PFSK-1 (cell line): ENCODE data around the gene POC5. TPM values are rescaled to one million over a fixed set of nuclear protein-coding genes. Genes with fewer than 3 reads are reported as not detected.
A peak's percentile ranks its signal among the peaks of the same experiment; 100 is the strongest.

ENCODE experiments used
- FOXP2 ChIP-seq: optimal IDR thresholded peaks from 2 replicates; pipeline ENCODE3; 2011; ENCODE audit warnings: borderline replicate concordance, control low read depth, inconsistent platforms; ENCODE audit not compliant: insufficient read depth; ENCODE audit errors: extremely low read length, extremely low read depth
- POLR2AphosphoS5 ChIP-seq: IDR thresholded peaks from 2 replicates; pipeline ENCODE4 v1.6.1; 2012; ENCODE audit warnings: low read depth, mild to moderate bottlenecking, control low read depth, low read length, moderate library complexity
- SIN3A ChIP-seq: IDR thresholded peaks from 2 replicates; pipeline ENCODE4 v1.6.1; 2012; ENCODE audit warnings: mild to moderate bottlenecking, low read length, moderate library complexity, borderline replicate concordance; ENCODE audit not compliant: insufficient read depth
- TAF1 ChIP-seq: IDR thresholded peaks from 2 replicates; pipeline ENCODE4 v1.6.1; 2012; ENCODE audit warnings: low read length, control low read depth, borderline replicate concordance; ENCODE audit not compliant: insufficient read depth
- polyA plus RNA-seq: library from polyadenylated mRNA; unstranded; fragments of >200 nt; gene quantifications from one replicate; pipeline ENCODE4 v1.2.1, GENCODE V29; 2012; ENCODE audit warnings: low read depth, missing spikeins; ENCODE audit not compliant: insufficient read length
- TF ChIP-seq, protein P1 (sequence below), 2 experiments: IDR thresholded peaks; 2 replicates each; pipeline versions ENCODE4 v1.6.1 to v1.8.0; 2011 to 2012; ENCODE audit warnings: low read depth in 2 of 2, low read length in 2 of 2, control low read depth in 1 of 2, inconsistent platforms in 1 of 2, mild to moderate bottlenecking in 1 of 2, moderate library complexity in 1 of 2; ENCODE audit not compliant: insufficient read depth in 1 of 2

POC5 gene, protein sequence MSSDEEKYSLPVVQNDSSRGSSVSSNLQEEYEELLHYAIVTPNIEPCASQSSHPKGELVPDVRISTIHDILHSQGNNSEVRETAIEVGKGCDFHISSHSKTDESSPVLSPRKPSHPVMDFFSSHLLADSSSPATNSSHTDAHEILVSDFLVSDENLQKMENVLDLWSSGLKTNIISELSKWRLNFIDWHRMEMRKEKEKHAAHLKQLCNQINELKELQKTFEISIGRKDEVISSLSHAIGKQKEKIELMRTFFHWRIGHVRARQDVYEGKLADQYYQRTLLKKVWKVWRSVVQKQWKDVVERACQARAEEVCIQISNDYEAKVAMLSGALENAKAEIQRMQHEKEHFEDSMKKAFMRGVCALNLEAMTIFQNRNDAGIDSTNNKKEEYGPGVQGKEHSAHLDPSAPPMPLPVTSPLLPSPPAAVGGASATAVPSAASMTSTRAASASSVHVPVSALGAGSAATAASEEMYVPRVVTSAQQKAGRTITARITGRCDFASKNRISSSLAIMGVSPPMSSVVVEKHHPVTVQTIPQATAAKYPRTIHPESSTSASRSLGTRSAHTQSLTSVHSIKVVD
- 20.4 TPM for polyA plus RNA-seq

DNA sequence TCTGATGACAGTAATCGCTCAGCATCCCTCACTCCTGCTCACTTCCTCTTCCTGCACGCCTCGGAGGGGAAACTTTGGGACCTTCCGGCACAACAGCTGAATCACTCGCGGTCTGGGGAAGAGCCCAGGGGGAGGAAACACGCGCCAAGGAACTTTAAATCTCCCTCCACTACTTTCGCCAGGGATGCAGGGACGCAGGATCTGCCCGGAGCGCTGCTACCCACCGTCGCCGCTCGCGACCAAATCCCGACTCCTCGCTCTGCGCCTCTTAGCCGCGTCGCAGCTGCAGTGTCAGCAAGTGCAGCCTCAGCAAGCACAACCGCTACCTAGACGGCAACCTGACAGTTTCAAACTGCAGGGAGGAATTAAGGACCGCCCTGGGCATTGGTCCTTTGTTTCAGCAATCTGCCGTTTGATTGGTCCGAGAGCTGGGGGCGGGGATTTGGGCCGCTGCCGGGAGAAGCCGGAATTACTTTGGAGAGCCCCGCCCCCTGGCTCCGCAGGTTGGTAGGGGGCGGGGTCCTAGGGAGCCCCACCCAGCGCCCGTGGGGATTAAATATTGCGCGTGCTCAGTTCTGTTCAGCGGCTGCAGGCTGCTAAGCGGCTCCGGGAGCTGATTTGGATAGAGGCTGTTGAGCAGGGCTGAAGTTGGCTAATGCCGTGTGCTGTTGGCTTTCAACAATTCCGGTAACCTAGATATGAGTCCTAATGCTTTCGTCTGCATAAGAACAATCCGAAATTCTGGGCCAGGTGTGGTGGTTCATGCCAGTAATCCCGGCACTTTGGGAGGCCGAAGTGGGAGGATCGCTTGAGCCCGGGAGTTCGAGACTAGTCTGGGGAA, at the start of gene POC5:
POC5 (minus strand) TSS at position 356 of the 841 bp plus-strand sequence. CDS start 4,500 bp downstream, outside the sequence.
- TF ChIP-seq TAF1 (peak; percentile 76; the same call in 1 of the 2 replicates), SIN3A (peak; percentile 85; the same call in 1 of the 2 replicates), FOXP2 (peak; percentile 64), POLR2AphosphoS5 (peak; percentile 96)
- TF ChIP-seq, protein P1, sequence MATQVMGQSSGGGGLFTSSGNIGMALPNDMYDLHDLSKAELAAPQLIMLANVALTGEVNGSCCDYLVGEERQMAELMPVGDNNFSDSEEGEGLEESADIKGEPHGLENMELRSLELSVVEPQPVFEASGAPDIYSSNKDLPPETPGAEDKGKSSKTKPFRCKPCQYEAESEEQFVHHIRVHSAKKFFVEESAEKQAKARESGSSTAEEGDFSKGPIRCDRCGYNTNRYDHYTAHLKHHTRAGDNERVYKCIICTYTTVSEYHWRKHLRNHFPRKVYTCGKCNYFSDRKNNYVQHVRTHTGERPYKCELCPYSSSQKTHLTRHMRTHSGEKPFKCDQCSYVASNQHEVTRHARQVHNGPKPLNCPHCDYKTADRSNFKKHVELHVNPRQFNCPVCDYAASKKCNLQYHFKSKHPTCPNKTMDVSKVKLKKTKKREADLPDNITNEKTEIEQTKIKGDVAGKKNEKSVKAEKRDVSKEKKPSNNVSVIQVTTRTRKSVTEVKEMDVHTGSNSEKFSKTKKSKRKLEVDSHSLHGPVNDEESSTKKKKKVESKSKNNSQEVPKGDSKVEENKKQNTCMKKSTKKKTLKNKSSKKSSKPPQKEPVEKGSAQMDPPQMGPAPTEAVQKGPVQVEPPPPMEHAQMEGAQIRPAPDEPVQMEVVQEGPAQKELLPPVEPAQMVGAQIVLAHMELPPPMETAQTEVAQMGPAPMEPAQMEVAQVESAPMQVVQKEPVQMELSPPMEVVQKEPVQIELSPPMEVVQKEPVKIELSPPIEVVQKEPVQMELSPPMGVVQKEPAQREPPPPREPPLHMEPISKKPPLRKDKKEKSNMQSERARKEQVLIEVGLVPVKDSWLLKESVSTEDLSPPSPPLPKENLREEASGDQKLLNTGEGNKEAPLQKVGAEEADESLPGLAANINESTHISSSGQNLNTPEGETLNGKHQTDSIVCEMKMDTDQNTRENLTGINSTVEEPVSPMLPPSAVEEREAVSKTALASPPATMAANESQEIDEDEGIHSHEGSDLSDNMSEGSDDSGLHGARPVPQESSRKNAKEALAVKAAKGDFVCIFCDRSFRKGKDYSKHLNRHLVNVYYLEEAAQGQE (IDR thresholded peaks at IDR 0.05; ENCODE audit: insufficient read depth in 1 of 2, low read depth in 2 of 2, low read length in 2 of 2), result peak in 1 of 2 experiments; percentile 53; a peak in 1 of 4 replicates

GRCh38 chr5:75758116-75758515, 40.9 kb upstream of the POC5 start:
- TF ChIP-seq FOXP2 (no peak), TAF1 (no peak), SIN3A (no peak), POLR2AphosphoS5 (no peak)
- TF ChIP-seq, protein P1 (IDR thresholded peaks at IDR 0.05; ENCODE audit: insufficient read depth in 1 of 2, low read depth in 2 of 2, low read length in 2 of 2), result no peak

- TF ChIP-seq FOXP2 (no peak), TAF1 (no peak), POLR2AphosphoS5 (no peak), SIN3A (no peak)
- TF ChIP-seq, protein P1 (IDR thresholded peaks at IDR 0.05; ENCODE audit: insufficient read depth in 1 of 2, low read depth in 2 of 2, low read length in 2 of 2), result no peak
Measured at GRCh38 chr5:75756981-75757380, 39.7 kb upstream of the POC5 start.

- TF ChIP-seq SIN3A (no peak), TAF1 (no peak), POLR2AphosphoS5 (no peak), FOXP2 (no peak)
- TF ChIP-seq, protein P1 (IDR thresholded peaks at IDR 0.05; ENCODE audit: insufficient read depth in 1 of 2, low read depth in 2 of 2, low read length in 2 of 2), result no peak
Measured at GRCh38 chr5:75756211-75756610, 39.0 kb upstream of the POC5 start.
